ENCODE measurements around the gene RNF135.
"Not testable (repeated sequence)": the region's sequence is repeated elsewhere in the genome, so short reads cannot be mapped to it uniquely, and the experiment has no call there.

Gene RNF135

DNA sequence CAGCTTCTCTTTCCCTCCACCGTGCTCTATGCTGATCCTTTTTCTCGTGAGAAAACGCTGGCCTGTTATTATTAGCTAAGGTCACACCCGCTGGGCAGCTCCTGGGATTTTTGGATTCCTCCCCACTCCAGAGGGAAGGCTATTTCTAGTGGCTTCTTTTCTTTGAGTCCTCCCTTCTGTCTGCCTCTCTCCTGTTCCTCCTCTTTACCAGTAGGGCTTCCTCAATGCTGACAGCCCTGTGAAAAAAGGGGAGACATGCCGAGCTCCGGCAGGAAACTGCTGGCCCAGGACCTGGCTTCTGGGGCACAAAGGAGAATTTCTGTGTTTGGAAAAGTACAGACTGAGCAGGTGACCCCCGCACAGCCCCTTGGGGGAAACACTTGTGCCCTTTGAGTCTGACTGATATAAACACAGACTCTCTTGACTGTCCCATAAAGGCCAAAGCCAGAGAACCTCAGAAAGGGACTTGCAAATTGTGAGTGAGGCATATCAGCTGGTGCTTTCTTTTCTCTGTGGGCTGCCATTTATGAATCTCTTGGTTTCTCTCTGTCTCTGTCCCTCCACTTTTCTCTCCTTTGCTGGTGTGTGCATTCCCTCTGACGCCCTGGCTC lies 14.0 kb upstream of the RNF135 start:
- FAIRE-seq, result no peak

DNA sequence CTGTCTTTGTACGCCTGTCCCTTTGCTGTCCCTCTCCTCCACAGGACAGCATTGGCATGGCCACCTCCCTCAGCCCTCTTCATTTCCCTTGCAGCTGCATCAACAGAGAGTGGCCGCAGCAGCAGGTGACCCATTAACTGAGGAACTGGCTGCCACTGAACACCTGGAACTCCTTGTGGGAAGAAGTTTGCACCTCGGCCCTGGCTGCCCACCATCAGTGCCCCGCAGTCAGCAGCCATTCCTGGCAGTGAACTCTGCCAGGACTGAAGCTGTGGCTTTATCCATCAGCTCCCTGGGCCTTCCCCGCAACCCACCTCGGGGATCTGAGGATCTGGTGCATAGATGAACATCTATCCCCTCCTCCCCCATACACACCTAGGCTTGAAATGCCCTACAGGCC lies 13.1 kb upstream of the RNF135 start:
- FAIRE-seq, result no peak

DNA sequence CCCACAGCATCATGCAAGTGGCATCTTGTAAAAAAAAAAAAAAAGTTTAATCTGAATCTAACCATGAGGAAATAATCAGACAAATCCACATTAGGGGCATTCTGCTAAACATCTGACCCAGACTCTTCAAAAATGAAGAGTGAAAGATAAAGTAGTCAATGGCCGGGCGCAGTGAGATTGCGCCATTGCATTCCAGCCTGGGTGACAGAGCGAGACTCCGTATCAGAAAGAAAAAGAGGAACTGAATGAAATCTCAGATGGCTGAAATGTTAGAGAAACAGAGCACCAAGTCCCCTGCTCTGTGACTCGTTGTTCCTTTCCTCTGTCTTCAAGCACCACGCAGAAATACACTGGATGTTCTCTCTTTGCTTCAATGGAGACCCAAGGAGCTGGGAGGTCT lies 12.7 kb upstream of the RNF135 start:
- no peak for FAIRE-seq

DNA sequence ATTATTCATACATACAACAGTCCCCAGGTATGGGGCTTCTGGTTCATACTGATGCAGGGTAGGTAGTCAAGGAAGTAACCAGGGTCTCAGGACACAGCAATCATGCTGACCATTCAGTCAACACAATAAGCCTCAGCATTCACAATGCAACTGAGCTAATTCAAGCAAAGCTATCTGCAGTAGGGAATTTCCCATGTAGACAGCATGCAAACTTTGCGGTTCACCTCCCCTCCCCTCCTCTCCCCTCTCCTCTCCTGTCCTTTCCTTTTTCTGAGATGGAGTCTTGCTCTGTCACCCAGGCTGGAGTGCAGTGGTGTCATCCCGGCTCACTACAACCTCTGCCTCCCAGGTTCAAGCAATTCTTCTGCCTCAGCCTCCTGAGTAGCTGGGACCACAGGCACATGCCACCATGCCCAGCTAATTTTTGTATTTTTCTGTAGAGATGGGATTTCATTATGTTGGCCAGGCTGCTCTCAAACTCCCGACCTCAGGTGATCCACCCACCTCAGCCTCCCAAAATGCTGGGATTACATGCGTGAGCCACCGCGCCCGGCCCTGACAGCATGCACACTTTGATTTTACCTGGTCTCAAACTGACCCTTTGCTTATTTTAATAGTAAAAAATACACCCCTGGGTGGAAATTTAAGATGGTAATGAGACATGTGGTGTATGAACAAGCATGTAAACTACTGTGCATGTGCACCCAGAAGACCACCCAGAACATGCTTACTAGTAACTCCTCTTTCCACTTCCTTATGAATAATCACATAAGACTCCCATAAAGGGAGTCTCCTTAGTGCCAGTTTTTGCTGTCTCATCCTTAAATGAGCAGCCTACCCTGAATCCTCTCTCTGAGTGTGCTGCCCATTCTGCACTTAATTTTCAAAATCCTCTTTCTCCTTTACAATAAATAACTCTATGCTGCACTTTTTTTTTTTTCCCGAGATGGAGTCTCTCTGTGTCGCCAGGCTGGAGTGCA lies 9.3 kb upstream of the RNF135 start:
- FAIRE-seq, result no peak

DNA sequence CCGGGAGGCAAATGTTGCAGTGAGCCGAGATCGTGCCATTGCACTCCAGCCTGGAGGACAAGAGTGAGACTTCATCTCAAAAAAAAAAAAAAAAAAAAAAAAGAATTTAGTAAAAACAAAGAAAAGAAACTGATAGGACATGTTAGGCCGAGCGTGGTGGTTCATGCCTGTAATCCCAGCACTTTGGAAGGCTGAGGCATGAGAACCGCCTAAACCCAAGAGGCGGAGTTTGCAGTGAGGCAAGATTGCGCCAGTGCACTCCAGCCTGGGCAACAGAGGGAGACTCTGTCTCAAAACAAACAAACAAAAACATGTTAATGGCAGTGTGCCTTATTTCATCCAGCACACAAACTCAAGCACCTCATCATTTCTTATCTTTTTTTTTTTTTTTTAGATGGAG lies 6.5 kb upstream of the RNF135 start:
- FAIRE-seq, result not testable (repeated sequence)

DNA sequence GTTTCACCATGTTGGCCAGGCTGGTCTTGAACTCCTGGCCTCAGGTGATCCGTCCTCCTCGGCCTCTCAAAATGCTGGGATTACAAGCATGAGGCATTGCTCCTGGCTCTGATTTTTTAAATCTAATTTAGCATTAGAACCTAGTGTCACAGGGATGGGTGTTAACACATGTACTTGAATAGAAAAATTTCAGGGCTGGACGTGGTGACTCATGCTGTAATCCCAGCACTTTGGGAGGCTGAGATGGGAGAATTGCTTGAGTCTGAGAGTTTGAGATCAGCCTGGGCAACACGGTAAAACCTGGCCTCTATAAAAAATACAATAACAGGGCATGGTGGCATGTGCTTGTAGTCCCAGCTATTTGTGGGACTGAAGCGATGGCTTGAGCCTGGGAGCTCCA lies 6.0 kb upstream of the RNF135 start:
- FAIRE-seq, result no peak

DNA sequence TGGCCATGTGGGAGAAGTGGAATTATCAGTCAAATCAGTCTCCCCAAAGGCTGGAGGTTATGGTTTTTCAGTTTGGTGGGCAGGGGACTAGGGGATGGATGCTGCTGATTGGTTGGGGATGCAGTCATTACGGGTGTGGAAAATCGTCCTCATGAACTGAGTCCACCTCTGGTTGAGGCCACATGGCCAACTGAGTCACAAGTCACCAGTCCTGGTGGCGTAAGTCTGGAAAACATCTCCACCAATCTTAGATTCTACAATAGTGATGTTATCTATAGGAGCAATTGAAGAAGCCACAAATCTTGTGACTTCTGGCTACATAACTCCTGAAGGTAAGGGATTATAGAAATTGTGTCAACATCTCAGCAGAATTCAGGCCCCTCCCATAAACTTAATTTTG lies 5.2 kb upstream of the RNF135 start:
- FAIRE-seq, result no peak

DNA sequence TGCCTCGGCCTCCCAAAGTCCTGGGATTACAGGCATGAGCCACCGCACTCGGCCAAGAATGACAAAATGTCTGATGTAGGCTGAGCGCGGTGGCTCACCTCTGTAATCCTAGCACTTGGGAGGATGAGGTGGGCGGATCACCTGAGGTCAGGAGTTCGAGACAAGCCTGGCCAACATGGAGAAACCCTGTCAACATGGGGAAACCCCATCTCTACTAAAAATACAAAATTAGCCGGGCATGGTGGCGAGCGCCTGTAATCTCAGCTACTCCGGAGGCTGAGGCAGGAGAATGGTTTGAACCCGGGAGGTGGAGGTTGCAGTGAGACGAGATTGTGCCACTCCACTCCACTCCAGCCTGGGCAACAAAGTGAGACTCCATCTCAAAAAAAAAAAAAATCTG lies 2.9 kb upstream of the RNF135 start:
- not testable (repeated sequence) for FAIRE-seq

DNA sequence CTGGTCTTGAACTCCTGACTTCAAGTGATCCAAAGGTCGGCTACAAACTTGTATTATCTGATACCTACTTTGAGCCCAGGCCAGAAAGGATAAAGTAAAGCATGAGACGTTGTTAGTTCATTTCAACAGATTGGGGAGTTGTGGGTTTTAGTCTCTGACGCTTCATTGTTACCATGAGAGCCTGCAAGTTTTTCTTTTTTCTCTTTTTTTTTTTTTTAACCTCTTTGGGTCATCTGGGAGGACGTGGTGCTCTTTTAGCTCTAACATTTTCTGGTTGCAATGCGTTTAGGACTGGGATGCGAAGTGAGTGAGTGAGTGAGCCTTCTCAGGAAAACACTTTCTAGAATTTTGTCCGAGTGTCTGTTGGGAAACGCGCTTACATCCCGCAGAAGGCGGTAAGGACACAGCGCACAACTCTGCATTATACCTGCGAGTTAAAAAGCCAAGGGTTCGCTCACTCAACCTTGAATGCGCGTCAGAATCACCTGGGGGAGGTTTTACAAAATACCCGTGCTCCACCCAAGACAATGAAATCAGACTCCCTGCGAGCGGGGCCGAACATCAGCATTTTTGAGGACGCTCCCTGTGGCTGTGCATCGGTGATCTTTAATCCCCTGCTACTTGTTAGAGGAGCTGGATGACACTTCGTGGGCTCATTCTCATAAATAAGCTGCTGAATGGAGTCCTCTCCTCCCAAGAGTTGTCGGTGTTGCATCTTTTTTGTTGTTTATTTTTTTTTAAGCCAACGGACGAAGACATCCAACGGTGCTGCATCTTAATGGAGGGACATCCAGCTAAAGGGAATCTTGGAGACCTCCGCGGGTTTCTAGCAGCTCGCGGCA lies 629 bp upstream of the RNF135 start:
- FAIRE-seq, result no peak

DNA sequence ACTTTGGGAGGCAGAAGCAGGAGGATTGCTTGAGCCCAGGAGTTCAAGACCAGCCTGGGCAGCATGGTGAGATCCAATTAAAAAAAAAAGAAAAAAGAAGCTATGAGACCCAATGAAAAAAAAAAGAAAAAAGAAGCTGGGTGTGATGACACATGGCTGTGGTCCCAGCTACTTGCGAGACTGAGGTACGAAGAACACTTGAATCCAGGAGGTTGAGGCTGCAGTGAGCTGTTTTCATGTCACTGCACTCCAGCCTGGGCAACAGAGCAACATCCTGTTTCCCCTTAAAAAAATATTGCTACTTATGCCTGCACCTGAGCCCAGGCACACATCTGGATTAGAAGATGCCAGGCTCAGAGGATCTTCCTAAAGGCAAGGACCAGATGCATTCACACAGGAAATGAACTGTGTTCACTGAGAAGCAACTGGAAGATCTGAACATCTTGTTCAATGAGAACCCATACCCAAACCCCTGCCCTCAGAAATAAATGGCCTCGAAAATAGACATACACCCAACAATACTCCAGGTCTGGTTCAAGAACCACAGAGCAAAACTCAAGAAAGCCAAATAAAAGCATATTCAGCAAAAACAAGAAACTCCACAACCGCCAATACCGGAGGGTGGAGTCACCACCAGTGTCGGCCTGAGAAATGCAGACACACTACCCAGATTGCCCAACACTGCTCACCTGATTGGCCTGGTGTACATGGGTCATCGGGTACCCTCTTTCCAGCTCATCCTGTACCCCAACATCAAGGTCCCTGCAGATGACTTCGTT lies 4.4 kb downstream of the RNF135 start:
- no peak for FAIRE-seq

DNA sequence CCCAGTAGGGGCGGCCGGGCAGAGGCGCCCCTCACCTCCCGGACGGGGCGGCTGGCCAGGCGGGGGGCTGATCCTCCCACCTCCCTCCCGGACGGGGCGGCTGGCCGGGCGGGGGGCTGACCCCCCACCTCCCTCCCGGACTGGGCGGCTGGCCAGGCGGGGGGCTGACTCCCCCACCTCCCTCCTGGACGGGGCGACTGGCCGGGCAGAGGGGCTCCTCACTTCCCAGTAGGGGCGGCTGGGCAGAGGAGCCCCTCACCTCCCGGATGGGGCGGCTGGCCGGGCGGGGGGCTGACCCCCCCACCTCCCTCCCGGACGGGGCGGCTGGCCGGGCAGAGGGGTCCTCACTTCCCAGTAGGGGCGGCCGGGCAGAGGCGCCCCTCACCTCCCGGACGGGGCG lies 9.1 kb downstream of the RNF135 start:
- FAIRE-seq, result not testable (repeated sequence)

DNA sequence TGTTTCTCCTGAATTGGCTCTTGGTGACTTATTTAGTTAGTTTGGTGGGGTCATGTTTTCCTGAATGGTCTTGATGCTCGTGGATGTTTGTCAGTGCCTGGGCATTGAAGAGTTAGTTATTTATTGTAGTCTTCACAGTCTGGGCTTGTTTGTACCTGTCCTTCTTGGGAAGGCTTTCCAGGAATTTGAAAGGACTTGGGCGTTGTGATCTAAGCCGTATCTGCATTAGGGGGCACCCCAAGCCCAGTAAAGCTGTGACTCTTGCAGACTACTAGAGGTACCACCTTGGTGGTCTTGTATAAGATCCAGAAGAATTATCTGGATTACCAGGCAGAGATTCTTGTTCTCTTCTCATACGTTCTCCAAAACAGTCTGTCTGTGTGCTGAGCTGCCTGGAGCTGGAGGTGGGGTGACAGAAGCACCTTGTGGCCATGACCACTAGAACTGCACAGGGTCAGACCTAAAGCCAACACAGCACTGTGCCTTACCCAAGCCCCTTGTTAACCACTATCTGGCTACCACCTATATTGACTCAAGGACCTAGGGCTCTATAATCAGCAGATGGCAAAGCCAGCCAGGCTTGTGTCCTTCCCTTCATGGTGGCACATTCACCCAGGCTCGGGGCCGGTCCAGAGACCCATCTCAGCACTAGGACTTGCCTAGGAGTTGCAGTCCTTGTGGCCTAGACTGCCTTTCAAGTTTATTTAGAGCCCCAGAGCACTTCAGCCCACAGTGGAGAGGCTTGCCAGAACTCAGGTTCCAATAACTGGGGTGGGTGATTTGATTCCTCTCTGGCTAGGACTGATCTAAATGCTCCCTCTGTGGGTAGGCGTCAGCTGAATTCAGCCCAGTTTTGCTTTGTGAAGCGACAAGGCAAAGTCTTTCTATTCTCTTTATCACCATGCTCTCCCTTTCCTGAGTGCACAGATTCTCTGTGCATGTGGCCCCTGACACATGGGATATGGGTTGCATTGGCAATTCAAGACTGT lies 11.0 kb downstream of the RNF135 start:
- no peak for FAIRE-seq

DNA sequence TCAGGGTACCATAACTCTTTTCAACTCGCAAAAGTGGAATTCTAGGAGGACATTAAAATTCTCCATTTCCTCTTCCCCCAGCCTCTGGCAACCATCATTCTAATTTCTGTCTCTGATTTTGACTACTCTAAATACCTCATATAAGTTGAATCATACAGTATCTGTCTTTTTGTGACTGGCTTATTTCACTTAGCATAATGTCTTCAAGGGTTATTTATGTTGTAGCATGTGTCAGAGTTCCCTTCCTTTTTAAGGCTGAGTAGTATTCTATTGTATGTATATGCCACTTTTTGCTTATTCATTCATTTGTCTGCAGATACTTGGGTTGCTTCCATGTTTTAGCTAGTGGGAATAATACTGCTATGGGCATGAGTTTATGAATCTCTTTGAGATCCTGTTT lies 12.0 kb downstream of the RNF135 start:
- FAIRE-seq, result no peak

DNA sequence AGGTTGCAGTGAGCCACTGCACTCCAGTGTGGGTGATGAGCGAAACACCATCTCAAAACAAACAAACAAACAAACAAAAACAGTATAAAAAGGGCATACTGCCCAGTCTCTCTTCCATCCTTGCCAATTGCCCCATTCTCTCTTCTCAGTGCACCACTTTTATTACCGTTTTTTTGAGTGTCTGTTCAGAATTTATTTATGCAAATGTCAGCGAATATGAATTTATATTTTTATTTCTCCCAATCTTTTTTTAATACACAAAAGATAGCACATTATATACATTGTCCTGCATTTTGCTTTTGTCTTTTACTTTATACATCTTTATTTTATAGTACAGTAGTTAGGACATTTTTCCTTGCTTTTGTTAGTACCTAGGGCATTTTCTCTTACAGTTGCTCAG lies 19.6 kb downstream of the RNF135 start:
- FAIRE-seq, result no peak

DNA sequence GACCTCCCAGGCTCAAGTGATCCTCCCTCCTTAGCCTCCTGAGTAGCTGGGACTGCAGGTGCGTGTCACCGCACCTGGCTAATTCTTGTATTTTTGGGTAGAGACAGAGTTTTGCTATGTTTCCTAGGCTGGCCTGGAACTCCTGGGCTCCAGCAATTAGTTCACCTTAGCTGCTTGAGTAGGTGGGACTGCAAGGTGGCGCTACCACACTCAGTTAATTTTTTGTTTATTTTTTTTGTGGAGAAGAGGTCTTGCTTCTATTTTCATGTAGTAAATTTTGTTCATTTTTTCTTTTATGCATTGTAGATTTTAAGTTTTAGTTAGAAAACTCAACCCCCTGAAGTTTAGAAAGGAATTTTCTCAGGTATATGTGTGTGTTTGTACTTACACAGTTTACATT lies 21.7 kb downstream of the RNF135 start:
- no peak for FAIRE-seq

DNA sequence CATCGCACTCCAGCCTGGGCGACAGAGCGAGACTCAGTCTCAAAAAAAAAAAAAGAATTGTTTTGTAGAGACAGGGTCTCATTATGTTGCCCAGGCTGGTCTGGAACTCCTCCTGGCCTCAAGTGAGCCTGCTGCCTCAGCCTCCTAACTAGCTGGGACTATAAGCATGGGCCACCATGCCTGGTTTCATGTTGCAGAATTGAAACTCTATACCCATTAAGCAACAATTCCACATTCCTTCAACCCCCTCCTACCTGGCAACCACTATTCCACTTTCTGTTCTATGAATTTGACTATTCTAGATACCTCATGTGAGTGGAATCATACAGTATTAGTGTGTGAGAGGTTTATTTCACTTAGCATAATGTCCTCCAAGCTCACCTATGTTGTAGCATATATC lies 24.5 kb downstream of the RNF135 start:
- FAIRE-seq, result no peak

DNA sequence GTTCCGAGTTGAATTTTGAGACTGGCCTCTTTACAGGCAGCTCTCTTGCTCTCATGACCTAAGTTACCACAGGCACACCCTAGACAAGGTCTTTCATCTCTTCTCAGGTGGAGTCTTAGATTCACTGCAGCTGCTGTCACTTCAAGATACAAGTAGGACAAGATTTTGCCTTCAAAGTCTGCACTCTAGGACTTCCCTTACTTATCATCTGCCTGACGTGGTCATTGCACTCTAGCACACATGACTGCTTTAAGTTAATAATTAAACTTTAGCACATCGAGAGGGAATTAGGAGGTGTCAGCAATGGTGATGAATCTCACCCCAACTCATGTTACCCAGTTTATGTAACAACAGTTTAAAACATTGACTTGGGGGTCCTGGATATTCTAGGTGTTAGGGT lies 25.6 kb downstream of the RNF135 start:
- no peak for FAIRE-seq

DNA sequence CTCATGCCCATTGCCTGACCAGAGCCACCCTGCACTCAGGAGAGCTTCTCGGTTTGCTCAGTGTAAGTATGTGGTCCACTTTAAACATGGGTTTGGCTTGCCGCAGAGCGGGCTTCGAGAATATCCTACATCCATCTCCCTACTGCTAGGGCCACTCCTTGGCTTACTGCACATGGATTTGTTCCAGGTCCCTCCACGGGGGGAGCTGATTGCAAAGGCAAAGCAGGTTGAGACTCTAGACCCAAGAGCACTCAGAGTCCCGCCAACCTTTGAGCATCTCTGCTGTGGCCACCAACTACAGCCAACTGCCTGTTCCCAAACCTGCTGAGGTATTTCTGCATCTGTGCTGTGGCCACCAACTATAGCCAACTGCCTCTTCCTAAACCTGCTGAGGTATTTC lies 26.4 kb downstream of the RNF135 start:
- FAIRE-seq, result no peak

DNA sequence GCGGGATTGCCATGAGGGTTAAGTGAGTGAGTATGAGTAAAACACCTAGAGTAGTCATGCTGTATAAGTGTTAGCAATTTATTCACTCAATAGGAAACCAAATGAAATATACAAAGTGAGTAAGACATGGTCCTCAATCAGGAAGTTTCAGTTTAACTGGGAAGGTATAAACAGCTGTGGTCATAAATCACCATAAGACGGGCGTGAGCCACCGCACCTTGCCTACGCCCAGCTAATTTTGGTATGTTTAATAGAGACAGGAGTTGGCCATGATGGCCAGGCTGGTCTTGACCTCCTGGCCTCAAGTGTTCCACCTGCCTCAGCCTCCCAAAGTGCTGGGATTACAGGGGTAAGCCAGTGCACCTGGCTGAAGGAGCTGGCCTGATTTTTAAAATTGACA lies 27.0 kb downstream of the RNF135 start:
- no peak for FAIRE-seq

DNA sequence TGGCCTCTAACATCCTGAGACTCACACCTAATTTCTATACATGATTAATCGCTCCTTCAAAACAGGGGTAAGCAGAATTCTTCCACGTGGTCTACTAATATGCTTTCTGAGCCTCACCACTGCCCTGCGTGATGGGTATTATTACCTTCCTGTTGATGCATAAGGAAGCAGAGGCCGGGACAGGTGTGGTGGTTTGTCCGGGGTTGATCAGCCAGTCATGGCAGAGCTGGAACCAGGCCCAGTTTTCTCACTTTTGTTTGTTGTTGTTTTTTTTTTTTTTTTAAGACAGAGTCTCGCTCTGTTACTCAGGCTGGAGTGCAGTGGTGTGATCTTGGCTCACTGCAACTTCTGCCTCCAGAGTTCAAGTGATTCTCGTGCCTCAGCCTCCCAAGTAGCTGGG lies 31.2 kb downstream of the RNF135 start:
- FAIRE-seq, result no peak

DNA sequence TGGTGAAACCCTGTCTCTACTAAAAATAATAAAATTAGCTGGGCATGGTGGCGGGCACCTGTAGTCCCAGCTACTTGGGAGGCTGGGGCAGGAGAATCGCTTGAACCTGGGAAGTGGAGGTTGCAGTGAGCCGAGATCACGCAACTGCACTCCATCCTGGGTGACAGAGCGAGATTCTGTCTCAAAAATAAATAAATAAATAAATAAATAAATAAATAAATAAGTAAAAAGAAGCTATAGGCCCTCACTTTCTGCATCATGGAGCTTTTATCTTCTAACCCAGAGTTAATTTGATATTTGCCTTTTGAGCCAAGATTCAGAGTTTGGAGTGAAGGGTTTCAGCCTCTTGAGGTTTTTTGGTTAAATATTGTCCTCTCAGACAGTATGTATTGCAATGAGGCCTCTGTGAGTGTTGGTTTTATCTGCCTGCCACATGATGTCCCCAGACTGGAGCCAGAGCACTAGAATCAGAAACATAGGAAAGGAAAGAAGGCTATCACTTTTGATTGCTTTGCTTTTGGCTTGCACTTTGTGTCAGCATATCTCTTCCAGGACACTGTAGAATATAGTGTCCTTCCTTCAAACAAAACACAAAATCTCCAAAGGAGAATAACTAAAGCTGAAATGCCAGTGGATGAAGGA lies 32.5 kb downstream of the RNF135 start:
- FAIRE-seq, result no peak
